ENCODE data around the gene AKAP12.

DNA sequence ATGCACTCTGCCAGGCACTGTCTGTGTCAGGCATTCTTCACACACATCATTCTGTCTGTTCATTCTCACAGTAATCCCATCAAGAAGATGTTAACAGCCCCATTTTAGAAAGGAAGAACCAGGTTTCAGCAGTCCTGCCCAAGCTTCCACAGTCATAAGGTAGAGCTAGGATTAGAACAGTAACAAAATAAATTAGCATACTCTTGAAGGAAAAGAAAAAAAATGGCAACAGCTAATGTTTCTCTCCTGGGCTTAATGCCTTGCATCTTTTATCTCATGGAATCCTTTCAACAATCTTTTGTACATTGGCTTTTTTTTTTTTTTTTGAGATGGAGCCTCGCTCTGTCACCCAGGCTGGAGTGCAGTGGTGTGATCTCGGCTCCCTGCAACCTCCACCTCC, 32.1 kb upstream of the AKAP12 start:
- TF ChIP-seq, protein P1, sequence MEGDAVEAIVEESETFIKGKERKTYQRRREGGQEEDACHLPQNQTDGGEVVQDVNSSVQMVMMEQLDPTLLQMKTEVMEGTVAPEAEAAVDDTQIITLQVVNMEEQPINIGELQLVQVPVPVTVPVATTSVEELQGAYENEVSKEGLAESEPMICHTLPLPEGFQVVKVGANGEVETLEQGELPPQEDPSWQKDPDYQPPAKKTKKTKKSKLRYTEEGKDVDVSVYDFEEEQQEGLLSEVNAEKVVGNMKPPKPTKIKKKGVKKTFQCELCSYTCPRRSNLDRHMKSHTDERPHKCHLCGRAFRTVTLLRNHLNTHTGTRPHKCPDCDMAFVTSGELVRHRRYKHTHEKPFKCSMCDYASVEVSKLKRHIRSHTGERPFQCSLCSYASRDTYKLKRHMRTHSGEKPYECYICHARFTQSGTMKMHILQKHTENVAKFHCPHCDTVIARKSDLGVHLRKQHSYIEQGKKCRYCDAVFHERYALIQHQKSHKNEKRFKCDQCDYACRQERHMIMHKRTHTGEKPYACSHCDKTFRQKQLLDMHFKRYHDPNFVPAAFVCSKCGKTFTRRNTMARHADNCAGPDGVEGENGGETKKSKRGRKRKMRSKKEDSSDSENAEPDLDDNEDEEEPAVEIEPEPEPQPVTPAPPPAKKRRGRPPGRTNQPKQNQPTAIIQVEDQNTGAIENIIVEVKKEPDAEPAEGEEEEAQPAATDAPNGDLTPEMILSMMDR (IDR thresholded peaks at IDR 0.05) = no peak
- no peak for TF ChIP-seq EZH2 (IDR thresholded peaks at IDR 0.05)
